Gastrocnemius medialis (tissue), 4 donors: ENCODE results near the gene CREB1.

Source experiments
- CTCF ChIP-seq, 5 experiments: fragments of 450-650 bp in 3 of 5; fragments of 200-600 bp in 2 of 5; sonication (generic) in 2 of 5; IDR thresholded peaks in 4 of 5; conservative IDR thresholded peaks in 1 of 5; 1 replicate in 4 of 5; 2 replicates in 1 of 5; pipeline ENCODE4 v1.5.1; 2016 to 2019; ENCODE audit warnings: antibody characterized with exemption in 5 of 5, mild to moderate bottlenecking in 3 of 5, moderate library complexity in 3 of 5
- POLR2A ChIP-seq, 2 donors: fragments of 450-650 bp; IDR thresholded peaks; one replicate each; pipeline ENCODE4 v1.6.1; 2017; ENCODE audit warnings: antibody characterized with exemption in 2 of 2, mild to moderate bottlenecking in 2 of 2, moderate library complexity in 2 of 2

GRCh38 chr2:207512356-207512755 is 17.4 kb upstream of the CREB1 start:
- no peak for TF ChIP-seq POLR2A (IDR thresholded peaks at IDR 0.05)
- no peak for TF ChIP-seq CTCF (IDR thresholded peaks at IDR 0.05 in 4 of 5, conservative IDR thresholded peaks at IDR 0.05 in 1 of 5)
